SK-N-MC (cell line): Measurements from ENCODE around the gene KCNE4.
"Not testable (repeated sequence)": the region's sequence is repeated elsewhere in the genome, so short reads cannot be mapped to it uniquely, and the experiment has no call there.

ENCODE experiments used
- DNase-seq: peaks from one replicate; pipeline ENCODE4 v3.0.0-alpha.2; 2011; ENCODE audit warnings: low read depth, low spot score
- H3K27ac ChIP-seq: fragments of 200-600 bp; sonication (generic); 2 replicates; pipeline ENCODE4 v1.5.1; 2016; ENCODE audit warnings: mixed run types
- H3K36me3 ChIP-seq: fragments of 200-600 bp; sonication (generic); 2 replicates; pipeline ENCODE4 v1.6.1; 2017; ENCODE audit warnings: antibody characterized with exemption, low read length, mixed read lengths; ENCODE audit not compliant: insufficient read depth
- H3K4me3 ChIP-seq: fragments of 200-600 bp; sonication (generic); 2 replicates; pipeline ENCODE4 v1.5.1; 2016
- H3K9ac ChIP-seq: fragments of 200-600 bp; sonication (generic); 2 replicates; pipeline ENCODE4 v1.8.0; 2017; ENCODE audit warnings: mixed run types, mixed read lengths; ENCODE audit not compliant: insufficient read length
- H3K9me3 ChIP-seq: fragments of 200-600 bp; sonication (generic); 2 replicates; pipeline ENCODE4 v1.6.1; 2017; ENCODE audit warnings: low read depth, mild to moderate bottlenecking, antibody characterized with exemption, low read length, moderate library complexity, mixed read lengths
- EZH2 ChIP-seq: fragments of 200-600 bp; sonication (generic); IDR thresholded peaks from one replicate; pipeline ENCODE4 v1.6.1; 2017; ENCODE audit warnings: antibody characterized with exemption
- FOXP2 ChIP-seq: optimal IDR thresholded peaks from 2 replicates; pipeline ENCODE3; 2011; ENCODE audit warnings: mild to moderate bottlenecking, moderate library complexity; ENCODE audit not compliant: insufficient read depth; ENCODE audit errors: extremely low read length, control extremely low read depth
- POLR2AphosphoS5 ChIP-seq: IDR thresholded peaks from 2 replicates; pipeline ENCODE4 v1.6.1; 2012; ENCODE audit warnings: mild to moderate bottlenecking, low read depth, low read length, borderline replicate concordance

KCNE4 gene

GRCh38 chr2:223071139-223071538 lies 19.1 kb downstream of the KCNE4 start:
- no peak for DNase-seq
- TF ChIP-seq FOXP2 (no peak), POLR2AphosphoS5 (no peak), EZH2 (no peak)
- Histone ChIP-seq H3K4me3 (no peak overlapping the region), H3K9me3 (no peaks in the 10 kb centered on the region), H3K36me3 (0 out of 2 replicates have a peak, but pooled peaks cover 4% of the 10 kb centered on the region), H3K27ac (no peak overlapping the region), H3K9ac (no peak overlapping the region)

GRCh38 chr2:223072826-223073225 lies 20.8 kb downstream of the KCNE4 start:
- Histone ChIP-seq H3K4me3 (no peak overlapping the region), H3K9ac (no peak overlapping the region), H3K36me3 (peaks cover 11% of the 10 kb centered on the region; the same call in 1 of the 2 replicates), H3K27ac (no peak overlapping the region), H3K9me3 (no peaks in the 10 kb centered on the region)
- TF ChIP-seq POLR2AphosphoS5: no peak
- no peak for TF ChIP-seq FOXP2
- no peak for TF ChIP-seq EZH2
- DNase-seq: no peak

GRCh38 chr2:223075301-223076270 lies 23.6 kb downstream of the KCNE4 start:
- TF ChIP-seq FOXP2 (no peak), EZH2 (no peak), POLR2AphosphoS5 (no peak)
- peaks cover 7% of the 10 kb centered on the region; the same call in 1 of the 2 replicates for H3K36me3 ChIP-seq
- H3K9ac ChIP-seq: no peak overlapping the region
- no peak overlapping the region for H3K27ac ChIP-seq
- DNase-seq: no peak
- H3K9me3 ChIP-seq: no peaks in the 10 kb centered on the region
- no peak overlapping the region for H3K4me3 ChIP-seq

- Histone ChIP-seq H3K9me3 (no peaks in the 10 kb centered on the region), H3K27ac (no peak overlapping the region), H3K36me3 (peaks cover 7% of the 10 kb centered on the region; the same call in 1 of the 2 replicates), H3K4me3 (no peak overlapping the region), H3K9ac (no peak overlapping the region)
- TF ChIP-seq FOXP2 (no peak), POLR2AphosphoS5 (no peak), EZH2 (no peak)
- DNase-seq: no peak
Measured at GRCh38 chr2:223076573-223076972, 24.6 kb downstream of the KCNE4 start.

- Histone ChIP-seq H3K27ac (no peak overlapping the region), H3K9me3 (no peaks in the 10 kb centered on the region), H3K4me3 (no peak overlapping the region), H3K9ac (no peak overlapping the region), H3K36me3 (peaks cover 7% of the 10 kb centered on the region; the same call in 1 of the 2 replicates)
- no peak for TF ChIP-seq FOXP2
- no peak for TF ChIP-seq POLR2AphosphoS5
- TF ChIP-seq EZH2: no peak
- no peak for DNase-seq
Measured at GRCh38 chr2:223078482-223078881, 26.5 kb downstream of the KCNE4 start.

- H3K9ac ChIP-seq: no peak overlapping the region
- no peak overlapping the region for H3K27ac ChIP-seq
- no peak overlapping the region for H3K4me3 ChIP-seq
- TF ChIP-seq EZH2 (no peak), FOXP2 (no peak), POLR2AphosphoS5 (no peak)
- H3K36me3 ChIP-seq: peaks cover 7% of the 10 kb centered on the region; the same call in 1 of the 2 replicates
- no peaks in the 10 kb centered on the region for H3K9me3 ChIP-seq
- DNase-seq: no peak
Measured at GRCh38 chr2:223079378-223079777, 27.4 kb downstream of the KCNE4 start.

- Histone ChIP-seq H3K4me3 (no peak overlapping the region), H3K36me3 (peaks cover 7% of the 10 kb centered on the region; the same call in 1 of the 2 replicates), H3K9ac (no peak overlapping the region), H3K27ac (no peak overlapping the region), H3K9me3 (no peaks in the 10 kb centered on the region)
- TF ChIP-seq EZH2: no peak
- no peak for DNase-seq
Measured at GRCh38 chr2:223079925-223080324, 27.9 kb downstream of the KCNE4 start.

- H3K36me3 ChIP-seq, DNase-seq, H3K9me3 ChIP-seq, H3K4me3 ChIP-seq, H3K27ac ChIP-seq, H3K9ac ChIP-seq: not testable (repeated sequence)
Measured at GRCh38 chr2:223080790-223081360, 28.9 kb downstream of the KCNE4 start.

- no peak overlapping the region for H3K4me3 ChIP-seq
- no peak for TF ChIP-seq POLR2AphosphoS5
- TF ChIP-seq EZH2: no peak
- no peak for TF ChIP-seq FOXP2
- peaks cover 4% of the 10 kb centered on the region; the same call in 1 of the 2 replicates for H3K36me3 ChIP-seq
- H3K27ac ChIP-seq: no peak overlapping the region
- no peak for DNase-seq
- no peaks in the 10 kb centered on the region for H3K9me3 ChIP-seq
- no peak overlapping the region for H3K9ac ChIP-seq
Measured at GRCh38 chr2:223081789-223082188, 29.8 kb downstream of the KCNE4 start.
